GM19351 (cell line): Measurements from ENCODE around the gene TXNL4B.

Experiments
- ATAC-seq: cut with Tn5 transposase; IDR thresholded peaks from one replicate; pipeline ENCODE4 v1.9.1; 2021; ENCODE audit warnings: mild to moderate bottlenecking, moderate library complexity; ENCODE audit not compliant: unreplicated experiment

Gene TXNL4B

DNA sequence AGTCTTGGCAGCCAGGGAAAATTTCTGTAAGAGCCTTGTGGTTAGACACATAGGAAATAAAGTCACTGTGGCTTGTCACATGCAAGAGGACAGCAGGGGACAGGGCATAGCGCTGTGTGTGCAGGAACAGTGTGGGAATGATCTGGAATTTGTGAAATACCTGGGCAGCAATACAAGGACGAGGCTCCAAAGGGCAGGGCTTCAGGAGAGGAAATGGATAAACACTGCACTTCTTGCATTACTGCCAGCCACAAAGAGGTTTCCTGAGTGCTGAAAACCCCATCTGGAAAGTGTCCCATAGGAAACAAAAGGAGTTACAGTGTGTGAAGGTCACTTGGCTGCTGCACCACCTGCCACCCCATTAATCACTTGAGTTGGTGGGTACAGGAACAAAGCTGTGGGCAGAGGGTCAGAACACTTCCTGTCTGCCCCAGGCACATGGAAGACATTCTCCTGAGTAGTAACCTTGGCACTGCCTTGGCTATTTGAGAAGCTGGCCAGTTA is 51.2 kb downstream of the TXNL4B start:
- ATAC-seq: no peak

DNA sequence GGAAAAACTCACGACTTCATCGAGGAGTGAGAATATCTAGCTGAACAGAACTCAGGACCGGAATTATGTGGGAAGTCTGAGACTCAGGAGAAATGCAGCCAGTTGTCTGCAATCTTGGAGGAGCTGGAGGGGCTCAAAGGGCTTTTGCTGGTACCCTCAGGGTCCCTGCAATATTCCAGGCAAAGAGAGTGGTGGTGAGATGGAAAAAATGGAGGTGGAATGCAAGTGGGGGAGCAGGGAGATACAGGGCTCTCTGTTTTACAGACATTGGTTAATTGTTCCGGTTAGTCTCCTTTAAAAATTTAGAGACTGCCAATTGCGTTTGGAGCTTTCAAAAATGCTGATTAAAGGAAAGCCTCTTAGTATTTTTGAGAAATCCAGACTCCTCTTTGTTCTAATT is 57.3 kb downstream of the TXNL4B start:
- ATAC-seq: no peak
